ENCODE data around the gene THSD4.

GRCh38 chr15:71643918-71644317 is 528.6 kb downstream of the THSD4 start:
- TF ChIP-seq POLR2A (IDR thresholded peaks at IDR 0.05) = no peak
- no peak for TF ChIP-seq CTCF (IDR thresholded peaks at IDR 0.05)

Measured in thyroid gland (tissue), 4 donors.